GM19023 (cell line): Measurements from ENCODE around the gene CNTROB.

ENCODE experiments used
- ATAC-seq: cut with Tn5 transposase; IDR thresholded peaks from one replicate; pipeline ENCODE4 v1.9.1; 2021; ENCODE audit warnings: mild to moderate bottlenecking, moderate library complexity; ENCODE audit not compliant: unreplicated experiment

Gene CNTROB, protein sequence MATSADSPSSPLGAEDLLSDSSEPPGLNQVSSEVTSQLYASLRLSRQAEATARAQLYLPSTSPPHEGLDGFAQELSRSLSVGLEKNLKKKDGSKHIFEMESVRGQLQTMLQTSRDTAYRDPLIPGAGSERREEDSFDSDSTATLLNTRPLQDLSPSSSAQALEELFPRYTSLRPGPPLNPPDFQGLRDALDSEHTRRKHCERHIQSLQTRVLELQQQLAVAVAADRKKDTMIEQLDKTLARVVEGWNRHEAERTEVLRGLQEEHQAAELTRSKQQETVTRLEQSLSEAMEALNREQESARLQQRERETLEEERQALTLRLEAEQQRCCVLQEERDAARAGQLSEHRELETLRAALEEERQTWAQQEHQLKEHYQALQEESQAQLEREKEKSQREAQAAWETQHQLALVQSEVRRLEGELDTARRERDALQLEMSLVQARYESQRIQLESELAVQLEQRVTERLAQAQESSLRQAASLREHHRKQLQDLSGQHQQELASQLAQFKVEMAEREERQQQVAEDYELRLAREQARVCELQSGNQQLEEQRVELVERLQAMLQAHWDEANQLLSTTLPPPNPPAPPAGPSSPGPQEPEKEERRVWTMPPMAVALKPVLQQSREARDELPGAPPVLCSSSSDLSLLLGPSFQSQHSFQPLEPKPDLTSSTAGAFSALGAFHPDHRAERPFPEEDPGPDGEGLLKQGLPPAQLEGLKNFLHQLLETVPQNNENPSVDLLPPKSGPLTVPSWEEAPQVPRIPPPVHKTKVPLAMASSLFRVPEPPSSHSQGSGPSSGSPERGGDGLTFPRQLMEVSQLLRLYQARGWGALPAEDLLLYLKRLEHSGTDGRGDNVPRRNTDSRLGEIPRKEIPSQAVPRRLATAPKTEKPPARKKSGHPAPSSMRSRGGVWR

DNA sequence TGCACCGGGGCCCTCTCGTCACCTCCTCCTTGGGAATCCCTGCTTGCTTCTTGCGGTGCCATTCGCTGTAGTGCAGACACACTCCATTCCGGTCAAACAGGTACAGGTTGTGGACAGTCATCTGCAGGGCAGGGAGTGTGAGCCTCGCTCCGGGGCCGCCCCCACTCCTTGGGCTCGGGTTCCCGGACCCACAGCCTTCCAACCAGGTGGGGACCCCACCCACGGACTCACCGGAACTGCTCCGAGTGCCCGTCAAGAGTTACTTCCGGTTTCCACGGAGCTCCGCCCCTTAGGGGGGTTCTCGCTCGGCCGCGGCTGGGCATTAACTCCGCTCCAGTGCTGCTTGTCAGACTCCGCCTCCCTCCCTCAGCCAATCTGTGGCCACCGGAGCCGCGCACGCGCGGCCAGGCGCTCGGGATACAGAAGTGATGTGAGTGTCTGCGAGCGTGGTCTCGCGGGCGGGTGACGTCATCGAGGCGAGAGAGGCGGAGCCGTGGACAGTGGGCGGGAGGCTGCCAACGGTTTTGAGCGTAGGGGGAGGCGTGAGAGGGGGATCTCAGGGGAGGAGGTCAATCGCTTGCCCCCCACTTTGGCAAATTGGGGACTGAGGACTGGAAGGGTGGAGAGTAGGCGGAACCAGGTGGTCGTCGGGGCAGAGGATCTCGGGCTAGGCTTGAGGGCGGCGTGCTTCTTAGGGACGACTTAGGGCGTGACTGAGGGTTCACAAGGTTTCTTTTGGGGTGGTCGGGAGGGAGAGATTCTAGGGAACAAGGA, at the start of gene CNTROB, which contains the start of gene TRAPPC1:
Gene CNTROB, plus strand, starts transcription at position 498 of the 774 bp plus-strand sequence. CDS start 874 bp downstream, outside the sequence.
Gene TRAPPC1, minus strand, starts transcription at position 238 of the 774 bp plus-strand sequence. Its CDS starts 117 bp downstream, at position 121.
- peak; percentile 95 for ATAC-seq

DNA sequence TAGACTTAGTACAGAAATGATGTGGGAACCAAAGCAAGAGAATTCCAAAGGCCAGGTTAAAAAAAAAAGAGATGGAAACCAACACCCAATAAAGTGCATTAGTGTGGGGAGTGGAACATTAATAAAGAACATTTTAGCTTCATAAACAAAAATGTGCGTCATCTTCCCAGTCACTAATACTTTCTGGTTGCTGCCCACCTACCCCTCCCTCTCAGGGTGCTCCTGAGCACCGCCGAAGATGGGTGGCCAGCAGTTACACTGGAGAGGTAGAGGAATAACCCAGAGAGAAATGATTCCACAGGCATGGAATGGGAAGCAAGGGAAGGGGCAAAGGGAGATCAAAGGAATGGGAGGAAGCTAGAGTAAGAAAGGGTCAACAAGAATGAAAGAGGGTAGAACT, 49.4 kb upstream of the CNTROB start:
- no peak for ATAC-seq

DNA sequence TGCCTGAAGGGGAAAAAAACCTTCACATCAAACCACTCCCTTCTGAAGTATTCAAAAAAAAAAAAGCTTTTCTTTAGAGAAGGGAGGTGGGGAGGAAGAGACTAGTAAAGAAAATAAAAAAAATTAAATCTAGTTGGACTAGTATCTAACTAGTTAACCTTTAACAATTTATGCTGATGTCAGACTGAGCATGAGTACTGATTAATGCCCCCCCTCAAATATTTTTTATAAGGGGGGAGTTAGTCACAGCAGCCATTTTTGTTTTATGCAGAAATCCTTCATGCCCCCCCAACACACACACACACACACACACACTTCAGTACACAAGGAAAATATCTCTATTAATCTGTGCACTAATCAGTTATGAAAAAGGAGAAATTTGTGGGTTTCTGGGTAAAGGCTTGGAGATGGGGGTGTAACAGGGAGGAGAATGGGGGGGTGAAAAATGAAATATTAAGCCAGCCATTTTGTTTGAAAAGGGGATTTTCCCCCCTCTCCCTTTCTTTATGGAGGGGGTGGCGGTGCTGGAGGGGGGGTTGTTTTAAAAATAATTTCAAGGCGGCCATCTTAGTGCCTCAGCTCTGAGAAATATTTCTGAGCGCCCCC, 48.1 kb upstream of the CNTROB start:
- ATAC-seq = no peak

DNA sequence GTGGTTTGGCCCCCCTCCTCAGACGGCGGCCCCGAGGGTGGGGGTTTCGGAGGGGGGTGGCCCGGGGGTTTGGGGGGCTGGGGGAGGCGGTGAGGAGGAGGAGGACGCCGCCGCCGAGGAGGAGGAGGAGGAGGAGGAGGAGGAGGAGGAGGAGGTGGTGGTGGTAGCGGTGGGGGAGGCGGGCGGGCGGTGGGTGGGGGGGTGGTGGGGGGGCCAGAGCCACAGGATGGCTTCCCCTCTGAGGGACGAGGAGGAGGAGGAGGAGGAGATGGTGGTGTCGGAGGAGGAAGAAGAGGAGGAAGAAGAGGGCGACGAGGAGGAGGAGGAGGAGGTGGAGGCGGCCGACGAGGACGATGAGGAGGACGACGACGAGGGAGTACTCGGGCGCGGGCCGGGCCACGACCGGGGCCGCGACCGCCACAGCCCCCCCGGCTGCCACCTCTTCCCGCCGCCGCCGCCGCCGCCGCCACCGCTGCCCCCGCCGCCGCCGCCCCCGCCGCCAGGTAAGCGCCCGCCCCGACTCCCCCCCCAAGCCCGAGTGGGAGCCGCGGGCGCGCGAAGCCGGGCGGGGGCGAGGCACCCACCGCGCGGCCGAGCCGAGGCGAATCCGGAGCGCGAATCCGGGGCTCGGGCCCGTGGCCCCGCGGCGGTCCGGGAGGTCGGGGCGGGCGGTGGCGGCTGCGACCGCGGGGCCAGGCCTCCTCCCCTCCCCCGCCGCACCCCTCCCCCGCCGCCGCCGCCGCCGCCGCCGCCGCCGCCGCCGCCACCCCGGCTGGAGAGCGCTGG, 47.2 kb upstream of the CNTROB start:
- ATAC-seq = no peak

DNA sequence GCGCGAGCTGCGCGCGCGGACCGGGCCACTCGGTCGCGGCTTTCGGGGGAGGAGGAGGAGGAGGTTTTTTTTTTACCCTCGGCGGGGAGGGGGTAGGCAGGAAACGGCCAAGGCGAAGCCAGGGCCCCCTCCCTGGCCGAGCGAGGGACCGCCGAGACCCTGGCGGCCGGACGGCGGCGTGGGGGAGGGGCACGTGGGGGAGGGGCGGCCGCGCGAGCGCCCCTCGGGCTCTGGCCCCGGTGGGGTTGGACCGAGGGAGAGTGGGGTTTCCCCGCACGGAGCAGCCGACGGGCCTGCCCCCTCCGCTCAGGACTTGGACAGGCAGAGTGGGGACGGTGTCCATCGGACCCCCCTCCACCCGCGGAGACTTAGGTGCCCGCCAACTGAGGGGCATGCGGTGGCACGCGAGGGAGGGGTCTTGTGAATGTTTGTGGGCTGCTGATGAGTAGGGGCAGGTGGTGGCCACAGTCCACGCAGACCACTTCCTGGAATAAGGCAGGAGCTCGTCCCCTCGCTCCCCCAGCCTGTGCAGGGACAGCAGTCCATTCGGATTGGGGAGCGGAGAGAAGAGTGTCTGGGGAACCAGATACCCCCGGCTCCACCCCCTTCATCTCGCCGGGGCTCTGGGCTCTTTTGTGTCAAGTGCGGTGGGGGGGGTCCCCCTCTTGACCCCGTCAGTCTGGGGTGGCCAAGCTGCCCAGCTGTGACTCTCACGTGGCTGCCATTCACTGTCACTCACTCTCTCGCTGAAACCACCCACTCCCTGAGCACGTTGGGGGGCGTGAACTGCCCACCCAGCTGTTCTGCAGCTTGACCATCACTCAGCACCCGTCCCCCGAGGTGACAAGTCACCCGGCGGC, 46.4 kb upstream of the CNTROB start:
- no peak for ATAC-seq

DNA sequence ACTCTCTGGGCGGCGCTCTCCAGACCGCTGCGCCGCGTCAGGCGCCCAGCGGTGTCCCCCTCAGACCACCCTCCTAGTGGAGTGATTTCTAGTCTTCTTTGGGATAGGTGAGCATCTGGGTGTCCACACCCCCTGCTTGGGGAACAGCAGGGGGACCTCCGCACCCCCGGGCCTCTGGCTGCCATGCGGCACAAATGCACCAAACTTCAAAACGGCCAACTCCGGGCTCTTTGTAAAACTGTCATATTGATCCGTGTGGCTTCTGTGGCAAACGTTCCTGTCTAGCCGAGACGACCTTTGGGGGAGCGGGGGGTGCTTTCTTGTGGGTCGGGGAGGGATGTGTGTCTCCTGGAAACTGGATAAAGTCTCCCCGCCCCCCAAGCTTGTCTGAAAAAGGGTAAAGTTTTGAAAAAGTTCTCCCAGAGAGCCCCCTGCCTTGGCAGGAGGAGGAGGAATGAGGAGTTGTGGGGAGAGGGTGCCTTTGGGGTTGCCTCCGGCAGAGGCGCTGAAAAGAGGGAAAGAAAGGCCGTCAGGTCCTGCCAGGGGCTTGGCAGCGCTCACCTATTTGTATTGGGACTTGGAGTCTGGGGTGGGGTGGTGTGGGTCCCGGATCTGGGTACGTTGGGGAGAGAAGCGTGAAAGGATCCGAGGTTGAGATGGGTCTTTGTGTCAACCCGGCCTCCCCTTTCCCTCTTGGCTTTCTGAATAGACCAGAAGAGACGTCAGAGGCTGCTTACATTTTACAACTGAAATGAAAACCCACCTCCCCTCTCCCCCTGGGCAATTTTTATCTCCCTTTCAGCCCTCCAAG, 45.6 kb upstream of the CNTROB start:
- ATAC-seq = no peak

DNA sequence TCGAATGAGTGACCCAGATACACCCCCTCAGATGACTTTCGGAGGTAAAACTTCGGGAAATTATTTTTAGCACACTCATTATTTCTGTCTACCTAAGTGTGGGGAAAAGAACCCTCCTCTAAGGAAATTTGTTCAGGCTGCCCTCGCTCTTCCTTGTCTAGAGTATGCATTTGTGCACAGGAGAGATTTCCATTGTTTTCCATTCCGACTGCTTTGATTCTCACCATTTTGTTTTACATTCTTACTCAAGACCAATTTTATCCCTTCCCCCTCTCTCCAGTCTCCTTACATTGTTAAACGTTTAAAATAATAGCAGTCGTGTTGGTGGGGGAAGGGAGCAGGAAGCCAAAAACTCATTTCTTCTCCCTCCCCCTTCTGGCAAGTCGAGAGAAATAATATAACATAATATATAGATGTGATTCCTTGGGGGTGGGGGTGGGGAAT, 44.9 kb upstream of the CNTROB start:
- ATAC-seq = no peak

DNA sequence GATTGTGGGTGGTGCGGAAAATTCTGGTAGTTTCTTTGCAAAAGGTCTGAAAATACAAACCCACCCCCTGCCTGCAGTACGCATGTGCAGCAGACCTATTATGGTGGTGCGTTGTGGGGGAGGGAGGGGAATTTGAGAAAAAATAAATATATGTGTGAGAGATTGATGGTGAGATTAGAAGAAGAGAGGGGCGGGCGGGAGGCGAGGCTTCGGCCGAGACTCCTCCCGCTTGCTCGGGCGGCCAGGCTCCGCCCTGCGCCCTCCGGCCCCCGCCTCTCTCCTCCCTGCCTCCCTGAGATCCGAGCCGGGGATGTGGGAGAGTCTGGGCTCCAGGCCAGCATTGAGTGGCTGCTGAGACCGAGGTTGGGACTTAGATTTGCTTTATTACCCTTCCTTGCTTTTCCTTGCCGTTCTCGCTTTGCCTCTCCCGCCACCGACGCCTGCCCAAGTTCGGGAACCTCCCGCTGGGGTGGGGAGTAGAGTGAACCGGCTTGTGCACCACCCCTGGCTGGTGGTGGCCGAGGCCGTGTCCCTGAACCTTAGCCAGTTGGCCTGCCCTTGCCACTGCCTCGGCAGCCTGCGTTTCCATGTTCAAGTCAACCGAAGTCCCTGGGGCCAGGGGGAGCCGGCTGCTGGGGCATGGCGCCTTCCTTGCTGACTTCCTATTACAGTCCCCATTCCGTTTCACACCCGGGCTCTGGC, 44.4 kb upstream of the CNTROB start:
- ATAC-seq = no peak

DNA sequence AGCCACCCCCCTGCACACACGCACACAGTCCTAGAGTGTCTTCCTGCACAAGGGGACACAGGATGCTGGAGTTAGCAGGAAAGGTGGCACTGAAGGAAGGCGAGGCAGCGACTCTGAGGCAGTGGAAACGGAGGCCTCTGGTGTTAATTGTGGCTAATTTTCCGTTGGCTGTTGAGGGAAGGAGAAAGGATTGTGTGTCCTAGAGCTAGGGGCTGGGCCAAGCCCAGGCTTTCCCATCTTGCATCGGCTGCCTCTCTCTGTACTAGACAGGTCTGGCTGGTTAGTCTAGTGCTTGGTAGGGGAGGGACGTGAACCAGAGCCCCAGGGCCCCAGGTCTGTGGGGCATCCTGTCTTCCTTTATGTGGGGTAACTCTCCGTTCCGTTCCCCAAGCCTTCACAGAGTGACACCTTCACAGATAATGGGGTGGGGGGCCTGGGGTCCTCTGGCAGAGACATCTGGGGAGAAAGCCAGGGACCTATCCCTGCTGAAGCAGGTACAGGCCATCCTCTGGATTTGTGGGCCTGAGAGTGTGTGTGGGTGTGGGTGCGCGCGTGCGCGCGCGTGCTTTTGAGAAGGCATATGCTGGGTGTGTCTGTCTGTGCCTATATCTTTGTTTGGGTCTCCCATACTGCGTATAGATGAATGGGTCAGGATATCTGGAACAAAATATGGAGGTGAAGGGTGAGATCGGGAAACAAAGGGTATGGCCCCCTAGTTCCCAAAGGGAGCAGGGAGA, 43.7 kb upstream of the CNTROB start, which contains the start of gene CHD3:
Gene CHD3, plus strand, starts transcription at position 606 of the 737 bp plus-strand sequence. CDS start 212 bp downstream, outside the sequence.
- no peak for ATAC-seq

DNA sequence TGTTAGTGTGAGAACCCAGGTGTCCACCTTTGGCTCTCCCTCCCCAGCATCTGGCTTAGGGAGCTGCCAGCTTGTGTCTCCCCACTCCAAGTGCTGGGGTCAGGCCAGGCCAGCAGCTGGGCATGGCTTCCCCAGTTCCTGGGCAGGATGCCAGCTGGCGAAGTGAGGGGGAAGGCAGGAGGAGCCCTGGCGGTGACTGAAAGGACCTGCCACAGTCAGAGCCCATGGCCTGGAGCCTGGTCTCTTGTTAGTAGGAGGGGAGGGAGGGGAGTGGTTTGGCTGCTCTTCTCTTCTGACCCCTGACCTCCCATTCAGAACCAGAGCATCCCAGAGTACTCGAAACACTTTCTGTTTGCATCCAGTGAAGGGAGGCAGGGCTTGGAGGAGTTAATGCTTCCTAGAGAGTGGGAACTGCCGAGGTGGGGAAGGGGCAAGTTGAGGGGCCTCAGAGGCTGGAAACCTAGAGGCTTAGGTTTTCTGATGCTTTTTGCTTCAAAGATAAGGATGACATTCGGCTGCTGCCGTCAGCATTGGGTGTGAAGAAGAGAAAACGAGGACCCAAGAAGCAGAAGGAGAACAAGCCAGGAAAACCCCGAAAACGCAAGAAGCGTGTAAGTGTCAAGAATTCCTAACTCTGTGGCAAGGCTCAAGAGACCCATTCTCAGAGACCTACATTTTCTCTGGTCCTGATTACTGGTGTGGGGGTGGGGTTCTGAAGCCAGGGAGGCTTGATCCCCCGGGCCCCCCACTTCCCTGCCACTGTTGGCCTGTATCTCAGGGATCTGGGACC, 42.6 kb upstream of the CNTROB start:
- ATAC-seq = no peak

DNA sequence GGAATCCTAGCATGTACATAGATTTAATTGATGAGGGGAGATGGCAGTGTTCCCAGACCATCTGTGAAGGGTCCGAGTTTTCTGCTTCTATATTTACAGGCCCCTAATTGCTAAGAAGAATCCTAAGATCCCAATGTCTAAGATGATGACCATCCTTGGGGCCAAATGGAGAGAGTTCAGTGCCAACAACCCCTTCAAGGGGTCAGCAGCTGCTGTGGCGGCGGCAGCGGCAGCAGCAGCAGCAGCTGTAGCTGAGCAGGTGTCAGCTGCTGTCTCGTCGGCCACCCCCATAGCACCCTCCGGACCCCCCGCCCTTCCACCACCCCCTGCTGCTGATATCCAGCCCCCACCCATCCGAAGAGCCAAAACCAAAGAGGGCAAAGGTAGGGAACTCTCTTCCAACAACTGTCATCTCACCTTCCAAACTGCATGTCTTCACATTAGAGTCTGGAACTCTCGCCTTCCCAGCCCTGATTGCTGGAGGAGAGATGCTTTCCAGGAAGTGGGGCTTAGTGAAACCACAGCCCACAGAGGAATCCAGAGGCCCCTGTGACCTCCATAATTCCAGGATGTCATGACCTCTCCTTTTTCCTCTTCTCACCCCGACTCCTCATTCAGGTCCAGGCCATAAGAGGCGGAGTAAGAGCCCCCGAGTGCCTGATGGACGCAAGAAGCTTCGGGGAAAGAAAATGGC, 38.7 kb upstream of the CNTROB start:
- no peak for ATAC-seq

DNA sequence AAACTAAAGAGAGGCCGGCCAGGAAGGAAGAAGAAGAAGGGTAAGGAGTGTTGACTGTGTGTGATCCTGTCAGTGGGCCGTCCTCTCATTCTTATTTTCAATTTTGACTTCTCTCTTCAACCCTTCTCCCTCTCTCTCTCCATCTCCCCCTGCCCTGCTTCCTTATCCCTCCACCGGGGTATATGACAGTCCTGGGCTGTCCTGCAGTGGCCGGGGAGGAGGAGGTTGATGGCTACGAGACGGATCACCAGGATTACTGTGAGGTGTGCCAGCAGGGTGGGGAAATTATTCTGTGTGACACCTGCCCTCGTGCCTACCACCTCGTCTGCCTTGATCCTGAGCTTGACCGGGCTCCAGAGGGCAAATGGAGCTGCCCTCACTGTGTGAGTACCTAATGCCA, 37.8 kb upstream of the CNTROB start:
- ATAC-seq = no peak

DNA sequence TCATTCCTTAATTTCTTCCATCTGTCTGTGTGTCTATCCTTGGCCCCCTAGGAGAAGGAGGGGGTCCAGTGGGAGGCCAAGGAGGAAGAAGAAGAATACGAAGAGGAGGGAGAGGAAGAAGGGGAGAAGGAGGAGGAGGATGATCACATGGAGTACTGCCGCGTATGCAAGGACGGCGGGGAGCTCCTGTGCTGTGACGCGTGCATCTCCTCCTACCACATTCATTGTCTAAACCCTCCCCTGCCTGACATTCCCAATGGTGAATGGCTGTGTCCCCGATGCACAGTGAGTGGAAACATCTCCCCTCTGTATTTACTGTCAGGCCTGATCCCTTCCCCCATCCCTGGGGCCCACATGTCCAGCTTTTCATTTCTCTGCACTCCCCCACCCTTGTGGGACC, 37.1 kb upstream of the CNTROB start:
- ATAC-seq = no peak

DNA sequence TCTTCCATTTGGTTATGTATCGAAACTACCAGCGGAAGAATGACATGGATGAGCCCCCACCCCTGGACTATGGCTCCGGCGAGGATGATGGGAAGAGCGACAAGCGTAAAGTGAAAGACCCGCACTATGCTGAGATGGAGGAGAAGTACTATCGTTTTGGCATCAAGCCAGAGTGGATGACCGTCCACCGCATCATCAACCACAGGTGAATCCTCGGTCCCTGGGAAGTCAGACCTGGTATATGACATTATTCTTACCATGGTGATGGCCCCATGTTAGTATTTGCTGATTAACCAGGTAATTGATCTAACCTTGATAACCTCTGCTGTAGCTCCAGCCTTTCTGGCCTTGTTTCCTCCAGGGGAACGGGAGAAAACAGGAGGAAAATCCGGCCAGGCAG, 34.9 kb upstream of the CNTROB start:
- no peak for ATAC-seq

DNA sequence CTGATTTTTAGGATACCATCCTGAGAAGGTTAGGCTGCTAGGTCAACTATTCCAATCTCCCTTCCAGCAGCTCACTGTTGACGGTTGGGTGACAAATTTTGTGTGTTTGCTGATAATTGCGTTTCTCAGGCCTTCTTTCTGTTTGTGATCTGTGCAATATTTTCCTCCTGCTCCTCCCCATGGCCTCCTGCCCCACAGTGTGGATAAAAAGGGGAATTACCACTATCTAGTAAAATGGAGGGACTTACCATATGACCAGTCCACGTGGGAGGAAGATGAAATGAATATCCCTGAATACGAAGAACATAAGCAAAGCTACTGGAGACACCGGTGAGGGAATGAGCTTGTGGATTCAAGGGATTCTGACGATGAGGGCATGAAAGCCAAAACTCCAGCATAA, 34.2 kb upstream of the CNTROB start:
- ATAC-seq = no peak
